ENCODE results near the gene ANKRD31.

Gene ANKRD31

DNA sequence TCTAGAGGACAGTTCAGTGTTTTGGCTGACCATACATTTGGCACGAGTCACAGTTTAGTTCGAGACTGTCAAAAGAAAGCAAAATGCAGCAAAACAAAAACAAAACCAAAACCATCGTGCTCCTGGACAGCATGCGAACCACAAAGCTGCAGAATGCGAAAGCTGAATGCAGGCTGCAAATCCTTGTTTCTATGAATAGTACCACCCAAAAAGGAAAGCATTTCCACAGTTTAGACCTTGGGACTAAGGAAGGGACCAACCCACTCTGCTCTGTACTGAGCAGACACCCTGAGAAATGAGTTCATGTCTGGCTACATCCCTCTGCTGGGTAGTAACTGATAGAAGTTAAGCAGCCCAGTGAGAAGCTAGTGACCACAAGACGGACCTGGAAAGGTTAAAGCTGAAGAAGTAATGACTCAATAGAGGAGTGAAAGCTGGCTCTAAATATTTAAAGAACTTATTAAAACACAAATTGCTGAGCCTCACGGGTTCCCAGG is 188.2 kb downstream of the ANKRD31 start:
- TF ChIP-seq FOXP2 (optimal IDR thresholded peaks at IDR 0.05; ENCODE audit: borderline replicate concordance, extremely low read depth, extremely low read length, insufficient read depth) (no peak), SIN3A (IDR thresholded peaks at IDR 0.05; ENCODE audit: borderline replicate concordance, insufficient read depth, low read length) (no peak), POLR2AphosphoS5 (IDR thresholded peaks at IDR 0.05; ENCODE audit: low read depth, low read length) (no peak), TAF1 (IDR thresholded peaks at IDR 0.05; ENCODE audit: borderline replicate concordance, insufficient read depth, low read length) (no peak)
- TF ChIP-seq, protein P1, sequence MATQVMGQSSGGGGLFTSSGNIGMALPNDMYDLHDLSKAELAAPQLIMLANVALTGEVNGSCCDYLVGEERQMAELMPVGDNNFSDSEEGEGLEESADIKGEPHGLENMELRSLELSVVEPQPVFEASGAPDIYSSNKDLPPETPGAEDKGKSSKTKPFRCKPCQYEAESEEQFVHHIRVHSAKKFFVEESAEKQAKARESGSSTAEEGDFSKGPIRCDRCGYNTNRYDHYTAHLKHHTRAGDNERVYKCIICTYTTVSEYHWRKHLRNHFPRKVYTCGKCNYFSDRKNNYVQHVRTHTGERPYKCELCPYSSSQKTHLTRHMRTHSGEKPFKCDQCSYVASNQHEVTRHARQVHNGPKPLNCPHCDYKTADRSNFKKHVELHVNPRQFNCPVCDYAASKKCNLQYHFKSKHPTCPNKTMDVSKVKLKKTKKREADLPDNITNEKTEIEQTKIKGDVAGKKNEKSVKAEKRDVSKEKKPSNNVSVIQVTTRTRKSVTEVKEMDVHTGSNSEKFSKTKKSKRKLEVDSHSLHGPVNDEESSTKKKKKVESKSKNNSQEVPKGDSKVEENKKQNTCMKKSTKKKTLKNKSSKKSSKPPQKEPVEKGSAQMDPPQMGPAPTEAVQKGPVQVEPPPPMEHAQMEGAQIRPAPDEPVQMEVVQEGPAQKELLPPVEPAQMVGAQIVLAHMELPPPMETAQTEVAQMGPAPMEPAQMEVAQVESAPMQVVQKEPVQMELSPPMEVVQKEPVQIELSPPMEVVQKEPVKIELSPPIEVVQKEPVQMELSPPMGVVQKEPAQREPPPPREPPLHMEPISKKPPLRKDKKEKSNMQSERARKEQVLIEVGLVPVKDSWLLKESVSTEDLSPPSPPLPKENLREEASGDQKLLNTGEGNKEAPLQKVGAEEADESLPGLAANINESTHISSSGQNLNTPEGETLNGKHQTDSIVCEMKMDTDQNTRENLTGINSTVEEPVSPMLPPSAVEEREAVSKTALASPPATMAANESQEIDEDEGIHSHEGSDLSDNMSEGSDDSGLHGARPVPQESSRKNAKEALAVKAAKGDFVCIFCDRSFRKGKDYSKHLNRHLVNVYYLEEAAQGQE (IDR thresholded peaks at IDR 0.05; ENCODE audit: insufficient read depth in 1 of 2, low read depth in 2 of 2, low read length in 2 of 2): no peak

DNA sequence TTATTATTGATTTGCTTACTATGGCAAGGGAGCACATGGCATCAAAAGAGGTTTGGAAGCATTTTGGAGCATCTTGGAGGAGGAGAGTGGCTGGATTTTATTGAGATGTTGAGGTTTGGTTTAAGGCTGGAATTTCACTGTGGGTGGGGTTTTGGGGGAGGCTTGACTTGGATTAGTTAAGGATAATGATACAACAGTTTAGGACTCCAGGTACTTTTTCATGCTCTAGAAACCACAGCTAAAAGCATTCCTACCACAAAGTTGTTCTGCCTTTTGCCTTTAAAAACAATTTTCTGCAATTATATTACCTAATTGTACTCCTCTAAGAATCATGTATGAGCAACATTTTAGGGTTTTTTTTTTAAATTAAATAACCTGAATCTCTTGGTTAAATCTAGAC is 189.3 kb downstream of the ANKRD31 start:
- TF ChIP-seq SIN3A (IDR thresholded peaks at IDR 0.05; ENCODE audit: borderline replicate concordance, insufficient read depth, low read length): no peak
- TF ChIP-seq POLR2AphosphoS5 (IDR thresholded peaks at IDR 0.05; ENCODE audit: low read depth, low read length): no peak
- no peak for TF ChIP-seq TAF1 (IDR thresholded peaks at IDR 0.05; ENCODE audit: borderline replicate concordance, insufficient read depth, low read length)
- TF ChIP-seq, protein P1 (IDR thresholded peaks at IDR 0.05; ENCODE audit: insufficient read depth in 1 of 2, low read depth in 2 of 2, low read length in 2 of 2): no peak
- TF ChIP-seq FOXP2 (optimal IDR thresholded peaks at IDR 0.05; ENCODE audit: borderline replicate concordance, extremely low read depth, extremely low read length, insufficient read depth): no peak

DNA sequence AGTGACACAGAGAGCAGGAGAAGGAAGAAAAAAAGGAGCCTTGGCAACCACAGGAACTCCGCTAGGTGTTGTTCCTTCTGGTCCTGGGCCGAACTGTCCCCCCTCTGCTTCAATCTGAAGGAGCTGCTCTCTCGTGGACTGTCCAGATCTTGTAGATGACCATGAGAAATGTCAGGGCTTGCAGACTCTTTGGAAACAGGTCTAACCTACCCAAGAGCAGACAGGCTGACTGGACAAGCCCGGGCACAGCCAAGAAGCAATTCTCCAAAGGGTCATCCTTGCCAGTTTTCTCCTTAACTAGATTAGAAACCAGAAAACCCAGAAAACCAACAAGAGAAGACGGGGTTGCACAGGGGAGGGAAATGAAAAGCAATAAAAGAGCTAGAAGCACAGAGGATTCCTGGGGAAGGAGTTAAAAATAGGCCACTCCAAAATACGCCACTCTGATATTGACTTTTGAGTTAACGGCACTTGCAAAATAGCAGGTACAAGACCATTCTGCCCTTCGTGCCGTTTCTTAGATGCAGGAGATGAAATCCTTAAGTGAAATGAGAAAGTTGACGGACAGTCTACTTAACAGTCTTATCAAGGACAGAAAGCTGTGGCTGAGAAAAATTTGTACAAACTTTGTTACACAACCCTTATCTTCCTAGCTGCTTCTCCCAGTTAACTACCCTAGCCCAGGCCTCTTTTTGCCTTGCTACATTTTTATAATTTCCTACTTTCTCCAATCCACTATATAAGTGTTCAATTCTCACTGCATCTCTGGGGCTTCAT is 190.1 kb downstream of the ANKRD31 start:
- TF ChIP-seq TAF1 (IDR thresholded peaks at IDR 0.05; ENCODE audit: borderline replicate concordance, insufficient read depth, low read length) (no peak), SIN3A (IDR thresholded peaks at IDR 0.05; ENCODE audit: borderline replicate concordance, insufficient read depth, low read length) (no peak), POLR2AphosphoS5 (IDR thresholded peaks at IDR 0.05; ENCODE audit: low read depth, low read length) (no peak), FOXP2 (optimal IDR thresholded peaks at IDR 0.05; ENCODE audit: borderline replicate concordance, extremely low read depth, extremely low read length, insufficient read depth) (no peak)
- TF ChIP-seq, protein P1 (IDR thresholded peaks at IDR 0.05; ENCODE audit: insufficient read depth in 1 of 2, low read depth in 2 of 2, low read length in 2 of 2): no peak

DNA sequence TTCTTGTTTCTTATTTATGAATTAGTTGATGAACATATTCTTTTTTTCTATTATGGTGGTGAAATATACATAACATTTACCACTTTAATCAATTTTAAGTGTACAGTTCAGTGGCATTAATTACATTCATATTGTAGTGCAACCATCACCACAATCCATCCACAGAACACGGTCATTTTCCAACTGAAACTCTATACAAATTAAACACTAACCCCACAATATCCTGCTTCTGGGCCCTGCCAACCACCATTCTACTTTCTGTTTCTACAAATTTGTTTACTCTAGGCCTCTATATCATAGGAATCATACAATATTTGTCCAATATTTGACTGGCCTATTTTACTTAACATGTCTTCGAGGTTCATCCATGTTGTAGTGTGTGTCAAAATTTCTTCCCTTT is 191.6 kb downstream of the ANKRD31 start:
- TF ChIP-seq POLR2AphosphoS5 (IDR thresholded peaks at IDR 0.05; ENCODE audit: low read depth, low read length) (no peak), FOXP2 (optimal IDR thresholded peaks at IDR 0.05; ENCODE audit: borderline replicate concordance, extremely low read depth, extremely low read length, insufficient read depth) (no peak), SIN3A (IDR thresholded peaks at IDR 0.05; ENCODE audit: borderline replicate concordance, insufficient read depth, low read length) (no peak), TAF1 (IDR thresholded peaks at IDR 0.05; ENCODE audit: borderline replicate concordance, insufficient read depth, low read length) (no peak)
- TF ChIP-seq, protein P1 (IDR thresholded peaks at IDR 0.05; ENCODE audit: insufficient read depth in 1 of 2, low read depth in 2 of 2, low read length in 2 of 2): no peak
